IMR-90 (cell line): Measurements from ENCODE around the gene CHN1. TPM values are rescaled to one million over a fixed set of nuclear protein-coding genes. Genes with fewer than 3 reads are reported as not detected.

ENCODE experiments used
- ATAC-seq: fragments of 200-7000 bp; cut with Tn5 transposase; 2 replicates; pipeline ENCODE4 v1.9.1; 2020; ENCODE audit warnings: low read depth, mild to moderate bottlenecking, moderate library complexity
- BruUV-seq: library from RNA; stranded (reverse); fragments of 400-500 nt; replicated peaks from 2 replicates; lab custom pipeline; 2021; lab: Mats Ljungman, UMichigan
- CTCF ChIA-PET: fragments of 300-600 bp; formaldehyde crosslinking; extraction: SDS; loops from one replicate; lab custom pipeline; 2021; ENCODE audit warnings: antibody characterized with exemption; lab: Yijun Ruan, JAX
- POLR2A ChIA-PET: fragments of 300-600 bp; sonication (Branson Sonifier 250); formaldehyde crosslinking; loops from one replicate; lab custom pipeline; 2022; ENCODE audit warnings: antibody characterized with exemption; ENCODE audit not compliant: unreplicated experiment; lab: Charles Lee
- DNase-seq: peaks from one replicate; pipeline ENCODE4 v3.0.0; 2013
- H2AFZ ChIP-seq: replicated peaks from 2 replicates; pipeline ENCODE3; 2013; ENCODE audit warnings: low read length, mild to moderate bottlenecking; ENCODE audit not compliant: poor library complexity
- H2AK5ac ChIP-seq: 2 replicates; pipeline ENCODE4 v1.6.1; 2013; ENCODE audit warnings: low read depth, low read length, inconsistent platforms
- H2AK9ac ChIP-seq: replicated peaks from 2 replicates; pipeline ENCODE3; 2013; ENCODE audit warnings: mild to moderate bottlenecking, low read depth, low read length, moderate library complexity; ENCODE audit not compliant: poor library complexity
- H2BK120ac ChIP-seq: 2 replicates; pipeline ENCODE4 v1.6.1; 2013; ENCODE audit warnings: low read depth, low read length, inconsistent platforms
- H2BK15ac ChIP-seq: 3 replicates; pipeline ENCODE4 v1.6.1; 2013; ENCODE audit warnings: low read depth, low read length, inconsistent platforms
- H2BK20ac ChIP-seq: 2 replicates; pipeline ENCODE4 v1.6.1; 2013; ENCODE audit warnings: low read depth, mild to moderate bottlenecking, inconsistent platforms, low read length, moderate library complexity
- H2BK5ac ChIP-seq: 2 replicates; pipeline ENCODE4 v1.6.1; 2013; ENCODE audit warnings: mild to moderate bottlenecking, low read depth, low read length, inconsistent platforms; ENCODE audit not compliant: poor library complexity, severe bottlenecking
- H3K14ac ChIP-seq: replicated peaks from 2 replicates; pipeline ENCODE4 v1.6.1; 2013; ENCODE audit warnings: low read depth, low read length, inconsistent platforms
- H3K18ac ChIP-seq: 2 replicates; pipeline ENCODE4 v1.6.1; 2013; ENCODE audit warnings: low read depth, low read length, control low read depth
- H3K23ac ChIP-seq: 2 replicates; pipeline ENCODE4 v1.6.1; 2013; ENCODE audit warnings: low read depth, low read length, inconsistent platforms
- H3K27ac ChIP-seq: 2 replicates; pipeline ENCODE4 v1.5.1; 2013; ENCODE audit warnings: mild to moderate bottlenecking, control low read depth, low read length; ENCODE audit not compliant: insufficient read depth
- H3K27me3 ChIP-seq: 2 replicates; pipeline ENCODE4 v1.6.1; 2013; ENCODE audit warnings: low read length; ENCODE audit not compliant: control insufficient read depth, insufficient read depth
- H3K36me3 ChIP-seq: 2 replicates; pipeline ENCODE4 v1.6.1; 2013; ENCODE audit warnings: low read length, mixed read lengths; ENCODE audit not compliant: control insufficient read depth, insufficient read depth
- H3K4ac ChIP-seq: 2 replicates; pipeline ENCODE4 v1.6.1; 2013; ENCODE audit warnings: low read depth, low read length, inconsistent platforms
- H3K4me1 ChIP-seq: 2 replicates; pipeline ENCODE4 v1.6.1; 2013; ENCODE audit warnings: low read length, mixed read lengths; ENCODE audit not compliant: control insufficient read depth, insufficient read depth
- H3K4me2 ChIP-seq: 2 replicates; pipeline ENCODE4 v1.6.1; 2013; ENCODE audit warnings: low read depth, mild to moderate bottlenecking, control low read depth, low read length, moderate library complexity
- H3K4me3 ChIP-seq: 2 replicates; pipeline ENCODE4 v1.5.1; 2013; ENCODE audit warnings: low read depth, mild to moderate bottlenecking, control low read depth, low read length, moderate library complexity; ENCODE audit not compliant: insufficient read depth
- H3K56ac ChIP-seq: 2 replicates; pipeline ENCODE4 v1.6.1; 2013; ENCODE audit warnings: low read length, inconsistent platforms; ENCODE audit not compliant: insufficient read depth; ENCODE audit errors: extremely low read depth
- H3K79me1 ChIP-seq, 2 experiments: 2 replicates each; pipeline ENCODE4 v1.6.1; 2013; ENCODE audit warnings: low read length in 2 of 2, inconsistent platforms in 1 of 2, low read depth in 1 of 2
- H3K9ac ChIP-seq: 2 replicates; pipeline ENCODE4 v1.6.1; 2013; ENCODE audit warnings: low read depth, low read length, control low read depth
- H3K9me1 ChIP-seq: 2 replicates; pipeline ENCODE4 v1.6.1; 2013; ENCODE audit warnings: low read length, inconsistent platforms; ENCODE audit not compliant: insufficient read depth
- H3K9me3 ChIP-seq: 2 replicates; pipeline ENCODE4 v1.6.1; 2013; ENCODE audit warnings: low read length; ENCODE audit not compliant: control insufficient read depth, insufficient read depth
- H4K20me1 ChIP-seq: 2 replicates; pipeline ENCODE4 v1.6.1; 2013; ENCODE audit warnings: low read length, inconsistent platforms; ENCODE audit not compliant: insufficient read depth
- H4K5ac ChIP-seq: 2 replicates; pipeline ENCODE4 v1.6.1; 2013; ENCODE audit warnings: mild to moderate bottlenecking, low read depth, low read length, control low read depth
- H4K8ac ChIP-seq, 2 experiments: 2 replicates each; pipeline ENCODE4 v1.6.1; 2013; ENCODE audit warnings: low read depth in 2 of 2, low read length in 2 of 2, control low read depth in 1 of 2, inconsistent platforms in 1 of 2
- H4K91ac ChIP-seq: 2 replicates; pipeline ENCODE4 v1.6.1; 2013; ENCODE audit warnings: low read depth, low read length, inconsistent platforms; ENCODE audit not compliant: insufficient read depth
- FOS ChIP-seq: fragments of 150-350 bp; IDR thresholded peaks from 2 replicates; pipeline ENCODE4 v1.6.1; 2016; ENCODE audit warnings: low read depth, low read length
- MAFK ChIP-seq: IDR thresholded peaks from 2 replicates; pipeline ENCODE4 v1.6.1; 2012; ENCODE audit warnings: low read depth, low read length, improper control_type of control experiment
- MAZ ChIP-seq: IDR thresholded peaks from 2 replicates; pipeline ENCODE4 v1.6.1; 2012; ENCODE audit warnings: low read depth, mild to moderate bottlenecking, low read length, improper control_type of control experiment, moderate library complexity, borderline replicate concordance
- MXI1 ChIP-seq: IDR thresholded peaks from 2 replicates; pipeline ENCODE4 v1.6.1; 2012; ENCODE audit warnings: low read depth, mild to moderate bottlenecking, low read length, moderate library complexity, borderline replicate concordance
- NFE2L2 ChIP-seq: fragments of 150-350 bp; IDR thresholded peaks from 2 replicates; pipeline ENCODE4 v1.6.1; 2016; ENCODE audit warnings: low read depth, mild to moderate bottlenecking, low read length
- POLR2A ChIP-seq: IDR thresholded peaks from 2 replicates; pipeline ENCODE4 v1.6.1; 2012; ENCODE audit warnings: mild to moderate bottlenecking, low read depth, low read length
- RAD21 ChIP-seq: IDR thresholded peaks from 2 replicates; pipeline ENCODE4 v1.6.1; 2012; ENCODE audit warnings: low read length, improper control_type of control experiment
- RCOR1 ChIP-seq: IDR thresholded peaks from 2 replicates; pipeline ENCODE4 v1.6.1; 2012; ENCODE audit warnings: mild to moderate bottlenecking, low read length, improper control_type of control experiment; ENCODE audit not compliant: insufficient replicate concordance
- WGBS, 2 experiments: methylation state at CpG; one replicate each; pipeline versions ENCODE4 v1.1.5 to v1.1.7; 2013; ENCODE audit warnings: missing lambda C conversion rate in 2 of 2; ENCODE audit not compliant: insufficient read length in 1 of 2; ENCODE audit errors: extremely low coverage in 2 of 2; 5-methylcytosine and 5-hydroxymethylcytosine counted together
- dilution Hi-C: fragments of 300-500 bp; cut with HindIII; formaldehyde crosslinking; loops from one replicate; pipeline ENCODE4 v1.14.3; 2018; ENCODE audit warnings: low sequenced_read_pairs; ENCODE audit not compliant: unreplicated experiment
- in situ Hi-C: fragments of 300-500 bp; cut with MboI; formaldehyde crosslinking; loops from 3 replicates; pipeline ENCODE4 v1.14.3; 2019; ENCODE audit warnings: low sequenced_read_pairs, inconsistent platforms, mixed read lengths
- intact Hi-C: fragments of 100-400 bp; cut with micrococcal nuclease; formaldehyde crosslinking; loops from 2 replicates; pipeline ENCODE4 v1.10.0; 2022
- polyA plus RNA-seq, 3 experiments: library from polyadenylated mRNA; depleted of rRNA; stranded (reverse); fragments of >200 nt; gene quantifications; 2 replicates each; pipeline ENCODE4 v1.2.3, GENCODE V29; 2012; ENCODE audit warnings: low replicate concordance in 1 of 3
- total RNA-seq: library from RNA; depleted of rRNA; stranded (reverse); fragments of >200 nt; gene quantifications from 2 replicates; pipeline ENCODE4 v1.2.3, GENCODE V29; 2012
- TF ChIP-seq, protein P1 (sequence below): conservative IDR thresholded peaks from 2 replicates; pipeline ENCODE4 v1.5.1; 2012; ENCODE audit warnings: mild to moderate bottlenecking, low read depth, low read length, improper control_type of control experiment
- TF ChIP-seq, protein P2 (sequence below): fragments of 150-350 bp; IDR thresholded peaks from 2 replicates; pipeline ENCODE4 v1.6.1; 2016; ENCODE audit warnings: low read depth, mild to moderate bottlenecking, low read length, moderate library complexity, borderline replicate concordance
- TF ChIP-seq, protein P3 (sequence below): fragments of 150-350 bp; IDR thresholded peaks from 2 replicates; pipeline ENCODE4 v1.6.1; 2017; ENCODE audit warnings: mild to moderate bottlenecking, antibody characterized with exemption, low read length, low read depth

The CHN1 gene
- total and polyA plus RNA-seq, 2 of the 4 experiments (the other 2 are of a cell fraction) = 58.4 to 66.9 TPM

DNA sequence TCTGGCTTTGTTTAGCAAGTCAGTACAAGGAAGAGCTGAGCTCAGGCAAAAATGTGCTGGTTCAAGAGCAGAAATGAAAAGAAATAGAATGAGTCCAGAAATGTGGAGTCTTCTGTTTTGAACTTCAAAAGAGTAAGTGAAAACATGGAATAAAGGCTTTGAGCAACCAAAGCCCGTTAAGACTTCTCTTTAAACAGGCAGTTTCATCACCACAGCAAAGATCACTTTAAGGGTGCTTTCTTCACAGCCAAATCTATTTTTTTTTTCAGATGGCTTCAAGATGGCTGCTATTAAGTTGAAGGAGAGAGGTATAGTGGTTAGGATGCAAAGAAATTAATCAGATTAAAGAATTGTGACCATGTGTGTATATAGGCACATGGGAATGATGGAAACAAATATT lies 238.9 kb downstream of the CHN1 start:
- H3K9ac ChIP-seq = no peak overlapping the region
- in situ Hi-C loops = no loop called here
- CTCF ChIA-PET = no interaction called here
- H3K9me1 ChIP-seq = peaks cover 24% of the 10 kb centered on the region
- no TSS peak for BruUV-seq
- TF ChIP-seq FOS = no peak
- no peak for TF ChIP-seq NFE2L2
- TF ChIP-seq MAZ = no peak
- TF ChIP-seq, protein P1, sequence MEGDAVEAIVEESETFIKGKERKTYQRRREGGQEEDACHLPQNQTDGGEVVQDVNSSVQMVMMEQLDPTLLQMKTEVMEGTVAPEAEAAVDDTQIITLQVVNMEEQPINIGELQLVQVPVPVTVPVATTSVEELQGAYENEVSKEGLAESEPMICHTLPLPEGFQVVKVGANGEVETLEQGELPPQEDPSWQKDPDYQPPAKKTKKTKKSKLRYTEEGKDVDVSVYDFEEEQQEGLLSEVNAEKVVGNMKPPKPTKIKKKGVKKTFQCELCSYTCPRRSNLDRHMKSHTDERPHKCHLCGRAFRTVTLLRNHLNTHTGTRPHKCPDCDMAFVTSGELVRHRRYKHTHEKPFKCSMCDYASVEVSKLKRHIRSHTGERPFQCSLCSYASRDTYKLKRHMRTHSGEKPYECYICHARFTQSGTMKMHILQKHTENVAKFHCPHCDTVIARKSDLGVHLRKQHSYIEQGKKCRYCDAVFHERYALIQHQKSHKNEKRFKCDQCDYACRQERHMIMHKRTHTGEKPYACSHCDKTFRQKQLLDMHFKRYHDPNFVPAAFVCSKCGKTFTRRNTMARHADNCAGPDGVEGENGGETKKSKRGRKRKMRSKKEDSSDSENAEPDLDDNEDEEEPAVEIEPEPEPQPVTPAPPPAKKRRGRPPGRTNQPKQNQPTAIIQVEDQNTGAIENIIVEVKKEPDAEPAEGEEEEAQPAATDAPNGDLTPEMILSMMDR = no peak
- no peak for TF ChIP-seq MAFK
- TF ChIP-seq RAD21 = no peak
- TF ChIP-seq RCOR1 = no peak
- no peak for TF ChIP-seq MXI1
- no peak for TF ChIP-seq POLR2A
- TF ChIP-seq, protein P2, sequence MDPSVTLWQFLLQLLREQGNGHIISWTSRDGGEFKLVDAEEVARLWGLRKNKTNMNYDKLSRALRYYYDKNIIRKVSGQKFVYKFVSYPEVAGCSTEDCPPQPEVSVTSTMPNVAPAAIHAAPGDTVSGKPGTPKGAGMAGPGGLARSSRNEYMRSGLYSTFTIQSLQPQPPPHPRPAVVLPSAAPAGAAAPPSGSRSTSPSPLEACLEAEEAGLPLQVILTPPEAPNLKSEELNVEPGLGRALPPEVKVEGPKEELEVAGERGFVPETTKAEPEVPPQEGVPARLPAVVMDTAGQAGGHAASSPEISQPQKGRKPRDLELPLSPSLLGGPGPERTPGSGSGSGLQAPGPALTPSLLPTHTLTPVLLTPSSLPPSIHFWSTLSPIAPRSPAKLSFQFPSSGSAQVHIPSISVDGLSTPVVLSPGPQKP = no peak
- TF ChIP-seq, protein P3, sequence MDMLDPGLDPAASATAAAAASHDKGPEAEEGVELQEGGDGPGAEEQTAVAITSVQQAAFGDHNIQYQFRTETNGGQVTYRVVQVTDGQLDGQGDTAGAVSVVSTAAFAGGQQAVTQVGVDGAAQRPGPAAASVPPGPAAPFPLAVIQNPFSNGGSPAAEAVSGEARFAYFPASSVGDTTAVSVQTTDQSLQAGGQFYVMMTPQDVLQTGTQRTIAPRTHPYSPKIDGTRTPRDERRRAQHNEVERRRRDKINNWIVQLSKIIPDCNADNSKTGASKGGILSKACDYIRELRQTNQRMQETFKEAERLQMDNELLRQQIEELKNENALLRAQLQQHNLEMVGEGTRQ = no peak
- H2AK9ac ChIP-seq = no peak overlapping the region
- H2AFZ ChIP-seq = no peak overlapping the region
- peaks cover 22% of the 10 kb centered on the region for H3K4me1 ChIP-seq
- no peaks in the 10 kb centered on the region for H3K9me3 ChIP-seq
- peak overlapping the region; percentile 96; the same call in 1 of the 2 replicates for H2BK20ac ChIP-seq
- H2BK5ac ChIP-seq = no peak overlapping the region
- H3K23ac ChIP-seq = no peak overlapping the region
- peak overlapping the region; percentile 62; the same call in 1 of the 2 replicates for H4K5ac ChIP-seq
- no peak overlapping the region for H3K27ac ChIP-seq
- H3K4ac ChIP-seq = peak overlapping the region; percentile 80
- 0 out of 4 replicates have a peak, but pooled peaks cover 0 to 4% of the 10 kb centered on the region in 2 experiments for H3K79me1 ChIP-seq
- peak overlapping the region; percentile 96 for H2BK120ac ChIP-seq
- H3K36me3 ChIP-seq = no peaks in the 10 kb centered on the region
- H3K18ac ChIP-seq = peak overlapping the region; percentile 84
- H3K27me3 ChIP-seq = no peaks in the 10 kb centered on the region
- dilution Hi-C loops = loop anchor here (25.0 kb wide), 1 partner anchor 221 kb away; no protein-coding TSS in a partner anchor
- peak overlapping the region; percentile 36; the same call in 1 of the 2 replicates for H4K91ac ChIP-seq
- peak overlapping the region; percentile 45; the same call in 1 of the 2 replicates for H2AK5ac ChIP-seq
- DNase-seq (no peak), ATAC-seq (no peak)
- H3K4me3 ChIP-seq = no peak overlapping the region
- H2BK15ac ChIP-seq = peak overlapping the region; percentile 91; the same call in 2 of the 3 replicates
- no peak overlapping the region for H3K4me2 ChIP-seq
- H4K20me1 ChIP-seq = no peaks in the 10 kb centered on the region
- no peak overlapping the region for H3K56ac ChIP-seq
- POLR2A ChIA-PET = interaction anchor here (0.6 kb wide), 1 partner anchor 257 kb away, joined by 4 read pairs; no protein-coding TSS in a partner anchor
- WGBS, 2 experiments = no CpG with 5 or more reads among the region's 1 CpG
- peak overlapping the region in 1 of 2 experiments; percentile 80; a peak in 2 of 4 replicates for H4K8ac ChIP-seq
- intact Hi-C loops = no loop called here
- H3K14ac ChIP-seq = peak overlapping the region; percentile 67
